ENCODE results near the gene RAD51B. TPM values are rescaled to one million over a fixed set of nuclear protein-coding genes. Genes with fewer than 3 reads are reported as not detected.

Gene RAD51B
- total RNA-seq, 4 donors from 2014 or later: 8.9 to 30.3 (median 10.4) TPM

DNA sequence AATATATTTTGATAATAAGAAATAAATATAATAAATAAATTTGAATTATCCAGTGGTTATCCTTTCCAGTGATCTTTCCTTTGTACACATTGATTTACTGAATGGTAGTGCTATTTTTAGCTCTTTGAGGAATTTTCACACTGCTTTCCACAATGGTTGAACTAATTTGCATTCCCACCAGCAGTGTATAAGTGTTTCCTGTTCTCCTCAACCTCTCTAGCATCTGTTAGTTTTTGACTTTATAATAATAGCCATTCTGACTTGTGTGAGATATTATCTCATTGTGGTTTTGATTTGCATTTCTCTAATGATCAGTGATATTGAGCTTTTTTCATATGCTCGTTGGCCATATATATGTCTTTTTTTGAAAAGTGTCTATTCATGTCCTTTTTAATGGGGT is 333.7 kb downstream of the RAD51B start:
- TF ChIP-seq CTCF (IDR thresholded peaks at IDR 0.05): no peak
- DNase-seq (ENCODE audit: low spot score): no peak
- no peak for ATAC-seq (ENCODE audit: low FRiP score)

DNA sequence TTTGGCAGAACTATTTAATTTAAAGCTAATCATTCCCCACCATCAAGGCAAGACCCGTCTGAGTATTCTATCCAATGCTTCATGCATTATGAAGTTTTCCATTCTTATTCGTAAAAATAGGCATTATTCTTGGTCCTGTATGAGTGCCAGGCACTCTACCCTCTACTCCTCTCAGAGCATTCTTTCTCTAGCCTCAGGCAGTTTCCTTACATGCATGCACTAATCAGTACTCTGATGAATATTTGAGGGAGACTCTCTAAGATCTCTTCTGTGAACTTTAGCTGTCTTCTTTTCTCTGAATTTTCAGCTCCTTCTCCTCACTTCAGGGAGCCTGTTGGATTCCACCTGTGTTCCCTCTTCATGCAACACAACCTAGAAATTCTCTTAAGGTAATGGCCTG is 334.7 kb downstream of the RAD51B start:
- no peak for TF ChIP-seq CTCF (IDR thresholded peaks at IDR 0.05)
- ATAC-seq (ENCODE audit: low FRiP score) (no peak), DNase-seq (ENCODE audit: low spot score) (no peak)

- DNase-seq (ENCODE audit: low spot score) (no peak), ATAC-seq (ENCODE audit: low FRiP score) (no peak)
- TF ChIP-seq CTCF (IDR thresholded peaks at IDR 0.05): no peak
Observed at GRCh38 chr14:68157971-68158371, 338.4 kb downstream of the RAD51B start.

DNA sequence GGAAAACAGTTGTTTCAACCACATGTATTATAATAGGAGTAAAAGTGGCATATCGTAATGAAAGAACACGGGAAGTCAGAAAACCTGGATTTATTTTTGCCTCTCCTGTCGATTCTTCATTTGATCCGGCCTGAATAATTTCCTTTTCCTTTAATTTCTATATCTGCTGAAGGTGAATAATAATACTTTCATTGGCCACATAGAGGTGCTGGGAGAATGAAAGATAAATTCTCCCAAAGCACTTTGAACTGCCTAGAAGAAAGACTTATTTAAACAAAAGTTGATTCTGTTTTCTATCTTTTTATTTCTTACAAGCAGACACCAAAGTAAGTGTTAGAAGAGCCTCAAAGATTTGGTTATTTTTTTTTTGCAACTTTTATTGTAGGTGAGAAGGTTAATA is 339.1 kb downstream of the RAD51B start:
- DNase-seq (ENCODE audit: low spot score) (no peak), ATAC-seq (ENCODE audit: low FRiP score) (no peak)
- TF ChIP-seq CTCF (IDR thresholded peaks at IDR 0.05): no peak

DNA sequence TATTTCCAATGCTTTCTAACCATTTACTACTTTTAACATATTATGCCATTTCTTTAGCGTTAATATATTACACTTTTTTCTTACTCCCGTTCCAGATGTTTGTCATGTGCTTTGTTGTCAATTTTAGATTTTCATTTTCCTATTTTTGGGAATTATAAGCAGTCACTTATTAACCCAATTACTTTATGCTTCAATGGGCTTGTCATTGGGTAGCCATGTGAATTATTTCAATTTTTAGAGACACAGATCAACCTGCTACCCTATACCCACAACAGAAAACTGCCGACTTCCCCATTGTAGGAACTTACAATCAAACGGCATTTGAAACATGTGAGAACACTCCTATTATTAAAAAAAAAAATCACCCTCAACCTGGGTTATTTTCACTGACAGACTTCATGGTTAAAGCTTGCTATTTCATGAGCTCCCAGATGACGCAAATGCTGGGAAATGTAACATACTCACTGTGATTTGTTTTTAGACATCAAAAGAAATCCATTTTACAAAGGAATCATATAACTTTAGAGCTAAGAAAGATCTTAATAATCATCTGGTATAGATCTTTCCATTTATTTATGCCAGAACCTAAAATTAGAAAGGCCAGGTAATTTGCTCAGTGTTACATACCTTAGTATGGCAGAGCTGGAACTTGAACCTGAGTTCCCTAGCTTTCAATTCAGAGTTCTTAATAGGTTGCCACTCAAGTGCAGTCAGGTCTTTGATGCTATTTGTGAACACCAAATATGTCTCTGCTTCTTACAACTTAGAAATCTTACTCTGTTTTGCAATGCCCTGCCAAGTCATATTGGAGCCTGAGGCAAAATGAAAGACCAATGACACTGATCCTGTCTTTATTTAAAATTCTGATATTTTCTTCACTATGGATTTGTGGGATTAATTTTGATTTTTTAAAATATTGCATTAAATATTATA is 340.4 kb downstream of the RAD51B start:
- TF ChIP-seq CTCF (IDR thresholded peaks at IDR 0.05): no peak
- DNase-seq (ENCODE audit: low spot score) (no peak), ATAC-seq (ENCODE audit: low FRiP score) (no peak)

- ATAC-seq (ENCODE audit: low FRiP score) (no peak), DNase-seq (ENCODE audit: low spot score) (no peak)
- no peak for TF ChIP-seq CTCF (IDR thresholded peaks at IDR 0.05)
Observed at GRCh38 chr14:68160779-68161546, 341.4 kb downstream of the RAD51B start.

All from omental fat pad (tissue), 4 donors.